ENCODE data around the gene SLC11A2.
"Not testable (repeated sequence)": the region's sequence is repeated elsewhere in the genome, so short reads cannot be mapped to it uniquely, and the experiment has no call there.

The SLC11A2 gene

GRCh38 chr12:50988871-50989270 is 37.3 kb downstream of the SLC11A2 start:
- DNase-seq = no peak

GRCh38 chr12:50988051-50988450 is 38.1 kb downstream of the SLC11A2 start:
- no peak for DNase-seq

GRCh38 chr12:50986966-50987737 is 39.0 kb downstream of the SLC11A2 start:
- no peak for DNase-seq

GRCh38 chr12:50985322-50985721 is 40.9 kb downstream of the SLC11A2 start:
- DNase-seq = no peak

- DNase-seq = no peak
Observed at GRCh38 chr12:50984586-50985298, 41.4 kb downstream of the SLC11A2 start.

- DNase-seq = no peak
Observed at GRCh38 chr12:50981319-50982239, 44.6 kb downstream of the SLC11A2 start.

- no peak for DNase-seq
Observed at GRCh38 chr12:50980545-50980944, 45.6 kb downstream of the SLC11A2 start.

GRCh38 chr12:50979369-50980052 is 46.7 kb downstream of the SLC11A2 start:
- peak; percentile 28 for DNase-seq

- DNase-seq = no peak
Observed at GRCh38 chr12:50971946-50972345, 54.2 kb downstream of the SLC11A2 start.

GRCh38 chr12:50964432-50964831 is 61.8 kb downstream of the SLC11A2 start:
- DNase-seq = no peak

- no peak for DNase-seq
Observed at GRCh38 chr12:50961708-50962107, 64.5 kb downstream of the SLC11A2 start.

- DNase-seq = no peak
Observed at GRCh38 chr12:50960130-50960529, 66.1 kb downstream of the SLC11A2 start.

- no peak for DNase-seq
Observed at GRCh38 chr12:50955697-50956096, 70.5 kb downstream of the SLC11A2 start.

- no peak for DNase-seq
Observed at GRCh38 chr12:50955288-50955687, 70.9 kb downstream of the SLC11A2 start.

- DNase-seq = not testable (repeated sequence)
Observed at GRCh38 chr12:50954789-50955188, 71.4 kb downstream of the SLC11A2 start.

- no peak for DNase-seq
Observed at GRCh38 chr12:50953047-50953446, 73.1 kb downstream of the SLC11A2 start.

GRCh38 chr12:50952510-50952909 is 73.7 kb downstream of the SLC11A2 start, which contains the start of gene HIGD1C:
Gene HIGD1C (plus strand): TSS chr12:50952544. CDS start chr12:50953999, 1,455 bp downstream.
- DNase-seq = no peak

GRCh38 chr12:50951112-50951511 is 75.1 kb downstream of the SLC11A2 start:
- DNase-seq = no peak

GRCh38 chr12:50949801-50950302 is 76.3 kb downstream of the SLC11A2 start:
- DNase-seq = no peak

- no peak for DNase-seq
Observed at GRCh38 chr12:50948798-50949197, 77.4 kb downstream of the SLC11A2 start.

- no peak for DNase-seq
Observed at GRCh38 chr12:50947933-50948626, 78.1 kb downstream of the SLC11A2 start.

- DNase-seq = no peak
Observed at GRCh38 chr12:50937653-50938052, 88.5 kb downstream of the SLC11A2 start.

Measured in stimulated activated CD4-positive, alpha-beta T cell treated with anti-CD3 and anti-CD28 coated beads, Interleukin-1b, Interleukin-23, amount 100 ng/mL, for 48 hours (primary cell).